HG02623 (cell line): Measurements from ENCODE around the gene GIN1.

Experiments
- ATAC-seq: cut with Tn5 transposase; IDR thresholded peaks from one replicate; pipeline ENCODE4 v1.9.1; 2021; ENCODE audit warnings: moderate library complexity; ENCODE audit not compliant: unreplicated experiment

The GIN1 gene

DNA sequence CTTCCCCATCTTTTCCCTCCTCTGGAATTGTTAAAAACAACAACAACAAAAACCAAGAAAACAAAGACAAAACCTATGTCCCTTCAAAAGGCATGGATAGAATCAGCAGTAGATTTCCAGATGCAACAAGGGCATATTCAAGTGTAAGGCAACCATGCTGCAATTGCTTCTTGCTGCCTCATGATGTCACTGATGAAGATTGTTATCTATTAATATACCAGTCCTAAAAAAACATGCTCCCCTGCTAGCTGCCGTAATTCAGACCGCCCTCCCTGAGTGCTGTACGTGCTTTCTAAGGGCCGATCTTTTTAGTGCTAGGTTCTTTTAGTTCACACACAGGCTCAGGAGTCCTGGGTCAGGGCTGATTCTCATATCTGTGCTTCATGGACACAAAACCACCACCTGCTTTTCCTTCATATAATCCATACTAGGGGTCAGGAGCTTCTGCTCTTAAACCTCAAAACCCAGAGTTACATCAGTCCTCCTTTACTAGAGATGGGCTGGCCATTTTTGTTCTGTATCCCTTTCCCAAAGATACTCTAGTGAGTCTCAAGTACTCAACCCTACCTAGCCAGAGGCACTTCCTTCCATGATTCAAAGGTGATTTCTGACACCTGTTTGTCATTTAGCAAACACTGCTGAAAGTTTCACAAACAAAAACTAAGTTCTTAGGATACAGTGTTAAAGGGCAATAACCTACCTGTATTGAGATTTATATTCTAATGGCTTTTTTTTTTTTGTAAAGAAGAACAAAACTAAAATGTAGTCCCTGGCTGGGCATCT lies 82.1 kb downstream of the GIN1 start:
- no peak for ATAC-seq

DNA sequence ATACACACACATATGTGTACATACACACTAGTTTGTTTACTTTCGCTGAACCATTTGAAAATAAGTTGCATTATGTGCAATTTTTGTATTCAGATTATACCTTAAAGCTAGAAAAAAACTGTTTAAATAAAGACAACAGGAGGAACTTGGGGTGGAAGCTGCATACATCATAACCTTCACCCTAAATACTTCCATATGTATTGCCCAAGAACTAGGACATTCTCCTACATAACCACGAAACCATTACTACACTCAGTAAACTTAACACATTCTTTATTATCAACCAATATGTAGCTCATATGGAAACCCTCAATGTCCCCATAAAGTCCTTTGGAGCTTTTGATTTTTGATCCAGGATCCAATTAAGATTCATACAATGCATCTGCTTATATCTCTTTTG lies 83.3 kb downstream of the GIN1 start:
- no peak for ATAC-seq
